SIG-M5 (cell line): ENCODE data around the gene PLA2R1.

Experiments used
- DNase-seq: peaks from one replicate; lab custom pipeline; 2025; lab: John Stamatoyannopoulos, UW

PLA2R1 gene

GRCh38 chr2:160033732-160034392, 28.6 kb downstream of the PLA2R1 start:
- no peak for DNase-seq

- no peak for DNase-seq
These were observed 33.2 kb downstream of the PLA2R1 start for GRCh38 chr2:160029270-160029628.

GRCh38 chr2:160028431-160029269, 33.8 kb downstream of the PLA2R1 start:
- DNase-seq, result no peak

- no peak for DNase-seq
These were observed 40.3 kb downstream of the PLA2R1 start for GRCh38 chr2:160022162-160022561.

- no peak for DNase-seq
These were observed 42.9 kb downstream of the PLA2R1 start for GRCh38 chr2:160019374-160020090.

GRCh38 chr2:160015746-160016145, 46.7 kb downstream of the PLA2R1 start:
- no peak for DNase-seq

GRCh38 chr2:160014227-160014626, 48.2 kb downstream of the PLA2R1 start:
- no peak for DNase-seq

- DNase-seq, result no peak
These were observed 51.9 kb downstream of the PLA2R1 start for GRCh38 chr2:160010361-160011145.

GRCh38 chr2:160007111-160007510, 55.3 kb downstream of the PLA2R1 start:
- no peak for DNase-seq

- no peak for DNase-seq
These were observed 55.9 kb downstream of the PLA2R1 start for GRCh38 chr2:160006475-160006874.

GRCh38 chr2:160005908-160006307, 56.5 kb downstream of the PLA2R1 start:
- DNase-seq, result no peak

- no peak for DNase-seq
These were observed 56.9 kb downstream of the PLA2R1 start for GRCh38 chr2:160005476-160005875.

GRCh38 chr2:159998961-159999360, 63.5 kb downstream of the PLA2R1 start:
- no peak for DNase-seq

GRCh38 chr2:159998243-159998642, 64.2 kb downstream of the PLA2R1 start:
- DNase-seq, result no peak

GRCh38 chr2:159996792-159997546, 65.4 kb downstream of the PLA2R1 start:
- DNase-seq, result no peak

- no peak for DNase-seq
These were observed 67.4 kb downstream of the PLA2R1 start for GRCh38 chr2:159995038-159995437.

- DNase-seq, result no peak
These were observed 73.2 kb downstream of the PLA2R1 start for GRCh38 chr2:159989249-159989648.

GRCh38 chr2:159988412-159988970, 73.9 kb downstream of the PLA2R1 start:
- DNase-seq, result no peak

- DNase-seq, result no peak
These were observed 75.2 kb downstream of the PLA2R1 start for GRCh38 chr2:159987181-159987580.

- DNase-seq, result no peak
These were observed 76.8 kb downstream of the PLA2R1 start for GRCh38 chr2:159985656-159986055.

- no peak for DNase-seq
These were observed 78.4 kb downstream of the PLA2R1 start for GRCh38 chr2:159984034-159984433.
